GM18519 (cell line): ENCODE measurements around the gene FLT3.
"Not testable (repeated sequence)": the region's sequence is repeated elsewhere in the genome, so short reads cannot be mapped to it uniquely, and the experiment has no call there.

Source experiments
- ATAC-seq: cut with Tn5 transposase; IDR thresholded peaks from one replicate; pipeline ENCODE4 v1.9.1; 2021; ENCODE audit warnings: mild to moderate bottlenecking, moderate library complexity; ENCODE audit not compliant: unreplicated experiment, low FRiP score

The FLT3 gene

DNA sequence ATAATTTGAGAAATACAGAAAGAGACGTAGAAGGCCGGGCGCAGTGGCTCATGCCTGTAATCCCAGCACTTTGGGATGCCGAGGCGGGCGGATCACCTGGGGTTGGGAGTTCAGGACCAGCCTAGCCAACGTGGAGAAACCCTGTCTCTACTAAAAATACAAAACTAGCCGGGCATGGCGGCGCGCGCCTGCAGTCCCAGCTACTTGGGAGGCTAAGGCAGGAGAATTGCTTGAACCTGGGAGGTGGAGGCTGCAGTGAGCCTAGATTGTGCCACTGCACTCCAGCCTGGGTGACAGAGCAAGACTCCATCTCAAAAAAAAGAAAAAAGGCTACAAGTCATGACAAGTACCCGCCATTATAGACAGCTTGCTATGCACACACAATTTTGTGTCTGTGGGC lies 95.4 kb downstream of the FLT3 start:
- ATAC-seq, result not testable (repeated sequence)

DNA sequence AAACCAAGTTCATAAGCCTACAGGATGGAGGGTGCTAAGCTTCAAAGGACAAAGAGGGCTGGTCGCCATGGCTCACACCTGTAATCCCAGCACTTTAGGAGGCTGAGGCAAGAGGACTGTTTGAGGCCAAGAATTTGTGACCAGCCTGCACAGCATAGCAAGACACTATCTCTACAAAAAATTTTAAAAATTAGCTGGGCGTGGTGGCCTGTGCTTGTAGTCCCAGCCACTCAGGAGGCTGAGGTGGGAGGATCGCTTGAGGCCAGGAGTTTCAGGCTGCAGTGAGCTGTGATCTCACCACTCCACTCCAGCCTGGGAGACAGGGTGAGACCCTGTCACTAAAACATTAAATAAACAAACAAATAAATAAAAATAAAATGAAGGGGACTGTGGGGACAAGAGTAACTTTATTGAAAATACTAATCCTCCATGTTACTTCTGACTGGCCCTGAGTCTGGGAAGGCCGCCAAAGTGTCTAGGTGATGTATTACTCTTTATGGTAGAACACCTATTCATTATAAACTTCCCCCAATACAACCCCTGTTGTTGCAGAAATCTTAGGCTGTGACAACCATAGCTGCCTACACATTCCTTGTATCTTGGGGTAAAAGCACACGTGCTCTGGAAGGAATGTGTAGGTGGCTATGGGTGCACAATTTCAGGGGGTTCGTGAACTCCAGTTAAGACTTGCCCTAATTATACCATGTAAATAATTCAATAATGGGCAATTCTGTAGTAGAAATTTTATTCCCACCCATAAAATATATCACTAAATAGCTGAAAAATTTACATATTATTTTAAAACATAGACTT lies 97.3 kb downstream of the FLT3 start:
- ATAC-seq, result no peak

DNA sequence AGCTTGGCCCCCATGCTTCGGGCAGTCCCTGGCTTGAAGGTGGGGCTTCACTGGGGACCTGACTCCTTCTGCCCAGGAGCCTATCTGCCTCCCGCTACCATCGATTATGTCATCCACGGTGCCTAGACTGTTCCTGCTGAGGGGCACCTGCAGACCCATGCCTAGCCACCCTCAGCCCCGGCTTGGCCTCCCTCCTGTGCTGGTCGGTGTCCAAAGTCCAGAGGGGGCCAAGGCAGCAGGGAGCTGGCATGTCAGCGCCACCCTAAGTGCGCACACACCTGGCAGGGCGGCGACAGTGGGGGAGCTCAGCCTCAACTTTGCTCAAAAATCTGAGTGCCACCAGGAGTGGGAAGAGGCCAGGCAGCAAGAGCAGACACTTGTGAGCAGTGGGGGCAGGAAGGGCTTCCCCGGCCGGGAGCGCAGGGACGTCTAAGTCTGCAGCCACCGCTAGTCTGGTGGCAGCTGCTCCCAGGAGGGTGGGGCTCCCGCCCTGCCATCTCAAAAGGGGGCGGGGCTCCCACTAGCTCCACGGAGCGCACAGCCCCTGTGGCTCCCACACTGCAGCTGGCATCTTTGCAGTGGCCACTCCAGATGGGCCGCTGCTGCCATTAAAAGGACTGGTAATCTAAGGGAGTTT lies 98.4 kb downstream of the FLT3 start:
- no peak for ATAC-seq

GRCh38 chr13:28001049-28001448 lies 99.3 kb downstream of the FLT3 start:
- ATAC-seq, result no peak

DNA sequence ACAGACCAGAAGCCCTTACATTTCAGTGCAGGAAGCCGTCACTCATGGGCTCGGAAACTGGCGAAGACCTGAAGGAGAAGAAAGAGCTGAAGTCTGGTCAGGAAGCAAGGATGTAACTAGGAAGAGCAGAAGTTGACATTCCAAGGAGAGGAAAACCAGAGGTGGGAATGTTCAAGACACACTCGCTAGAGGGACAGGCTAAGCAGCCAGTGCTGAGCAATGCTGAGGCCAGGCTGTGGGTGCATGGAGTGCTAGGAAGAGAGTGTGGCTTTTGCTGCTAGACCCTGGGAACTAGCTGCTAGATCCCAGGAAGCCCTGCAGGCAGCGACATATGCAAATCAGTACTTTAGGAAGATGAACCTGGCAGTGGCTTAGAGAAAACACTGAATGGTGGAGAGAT lies 99.8 kb downstream of the FLT3 start:
- ATAC-seq, result no peak

GRCh38 chr13:27997904-27998522 lies 102.4 kb downstream of the FLT3 start:
- ATAC-seq, result no peak

- no peak for ATAC-seq
These were observed 108.5 kb downstream of the FLT3 start for GRCh38 chr13:27991881-27992280.

DNA sequence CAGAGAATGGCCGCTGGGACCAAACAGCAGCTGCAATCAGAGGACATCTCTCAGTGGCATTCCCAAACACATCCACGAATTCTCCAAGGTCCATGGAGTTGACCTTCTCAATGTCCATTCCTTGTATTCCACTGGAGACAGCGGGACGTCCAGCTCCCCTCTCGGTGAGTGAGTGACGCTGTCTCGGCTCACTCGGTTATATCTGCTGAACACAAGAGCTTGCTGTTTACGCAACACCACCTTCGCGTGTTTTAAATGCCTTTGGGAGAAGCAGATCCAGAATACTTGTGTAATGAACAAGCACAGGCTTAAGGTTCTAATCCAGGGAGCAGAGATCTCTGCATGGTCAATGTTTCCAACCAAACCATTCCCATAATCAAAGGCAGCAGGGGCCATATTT lies 111.9 kb downstream of the FLT3 start, which contains the start of gene URAD:
Gene URAD, minus strand, starts transcription at position 174 of the 400 bp plus-strand sequence. Its CDS starts 56 bp downstream, at position 118.
- no peak for ATAC-seq

DNA sequence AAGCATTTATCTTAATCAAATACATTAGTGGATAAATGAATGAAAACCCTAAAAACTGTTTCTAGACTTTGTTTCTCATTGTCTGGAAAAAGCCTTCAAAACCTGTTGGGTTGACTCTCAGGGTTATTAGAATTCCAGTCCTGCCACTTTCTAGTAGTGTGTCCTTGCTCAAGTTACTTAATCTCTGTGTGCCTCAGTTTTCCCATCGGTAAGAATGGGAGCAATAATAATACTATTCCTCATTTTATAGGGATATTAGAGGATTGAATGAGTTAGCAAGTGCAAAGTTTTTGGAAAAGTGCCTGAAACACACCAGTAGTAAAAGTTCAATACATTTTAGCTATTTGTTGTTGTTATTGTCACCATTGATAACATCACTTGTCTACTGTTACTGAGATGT lies 114.8 kb downstream of the FLT3 start:
- no peak for ATAC-seq

DNA sequence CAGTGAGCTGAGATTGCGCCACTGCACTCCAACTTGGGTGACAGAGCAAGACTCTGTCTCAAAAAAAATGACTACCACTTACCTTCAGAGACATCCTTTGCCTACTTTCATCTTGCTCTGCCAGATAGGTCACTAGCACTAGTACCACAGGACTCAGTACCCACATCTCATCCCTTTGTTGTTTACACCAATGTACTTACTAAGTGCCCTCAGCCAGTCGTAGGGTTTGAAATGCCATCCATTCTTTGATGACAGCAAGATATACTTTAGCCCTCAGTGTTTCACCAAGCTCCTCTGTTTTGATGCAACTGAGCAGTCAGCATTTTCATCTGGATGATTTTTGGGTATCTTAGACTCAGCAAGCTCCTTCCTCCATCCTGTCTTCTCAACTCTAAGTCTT lies 118.0 kb downstream of the FLT3 start:
- no peak for ATAC-seq

GRCh38 chr13:27981006-27981708 lies 119.2 kb downstream of the FLT3 start:
- ATAC-seq, result no peak

GRCh38 chr13:27980280-27980998 lies 119.9 kb downstream of the FLT3 start:
- ATAC-seq, result no peak

GRCh38 chr13:27979765-27980279 lies 120.6 kb downstream of the FLT3 start:
- ATAC-seq, result no peak

DNA sequence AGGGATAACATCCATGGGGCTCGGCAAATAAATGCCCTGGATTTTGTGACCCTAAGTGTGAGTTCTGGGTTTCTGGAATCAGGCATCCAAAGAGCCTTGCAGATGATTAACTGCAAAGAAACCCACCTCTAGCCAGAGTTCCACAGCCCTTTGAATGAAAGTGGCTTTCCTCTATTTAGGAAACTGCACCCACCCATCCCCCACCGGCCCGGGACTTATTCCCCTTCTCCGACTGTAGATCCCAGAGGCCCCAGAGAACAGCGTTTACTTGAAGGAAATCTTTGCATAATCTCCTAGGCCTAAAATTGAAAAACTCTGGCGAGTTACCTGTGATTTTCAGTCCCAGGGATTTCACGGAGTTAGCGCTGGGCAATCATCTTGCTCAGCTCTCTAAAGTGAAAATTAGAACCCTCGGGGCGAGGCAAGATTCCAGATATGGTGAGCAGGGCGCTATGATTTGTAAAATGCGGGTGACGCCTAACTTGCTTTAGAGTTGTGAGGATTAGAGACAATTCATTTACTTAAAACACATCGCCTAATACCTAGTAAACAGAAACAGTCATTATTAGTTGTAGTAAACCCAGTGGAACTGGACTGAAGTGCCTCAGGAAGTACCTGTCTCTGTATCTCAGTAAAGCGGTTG lies 121.3 kb downstream of the FLT3 start:
- no peak for ATAC-seq

DNA sequence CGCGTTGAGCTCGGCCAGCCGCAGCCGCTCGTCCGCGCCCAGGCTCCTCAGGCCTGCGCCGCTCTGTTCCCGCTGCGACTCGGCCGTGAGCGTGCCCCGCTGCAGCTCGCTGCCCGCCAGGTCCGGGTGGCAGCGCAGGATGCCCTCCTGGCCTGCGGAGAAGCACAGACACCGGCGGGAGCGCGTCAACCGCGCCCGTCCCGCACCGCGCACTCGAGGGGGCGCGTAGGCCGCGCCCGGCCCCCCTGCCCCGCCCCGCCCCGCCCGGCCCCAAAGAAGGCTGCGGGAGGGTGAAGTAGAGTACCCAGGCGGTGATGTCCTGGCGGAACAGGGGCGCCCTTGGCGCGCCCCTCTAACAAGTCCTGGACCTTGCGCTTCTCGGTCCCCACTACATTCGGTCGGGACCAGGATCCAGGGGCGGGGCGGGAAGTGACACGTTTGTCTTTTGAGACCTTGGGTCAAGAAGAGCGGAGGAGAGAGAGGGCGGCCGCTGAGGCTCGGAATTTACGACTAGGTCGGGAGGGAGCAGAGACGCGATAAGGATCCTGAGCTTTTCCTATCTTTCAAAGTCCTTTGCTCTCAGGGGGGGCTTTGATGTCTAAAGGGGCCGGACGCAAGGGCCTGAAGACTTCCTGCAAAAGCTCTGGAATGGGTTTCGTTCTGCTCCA lies 121.9 kb downstream of the FLT3 start:
- ATAC-seq, result no peak

GRCh38 chr13:27977476-27978300 lies 122.7 kb downstream of the FLT3 start:
- ATAC-seq, result no peak

- ATAC-seq, result no peak
These were observed 123.8 kb downstream of the FLT3 start for GRCh38 chr13:27976362-27977091.
